Liver (tissue), 9 donors: ENCODE measurements around the gene GTSE1. TPM values are rescaled to one million over a fixed set of nuclear protein-coding genes. Genes with fewer than 3 reads are reported as not detected.

Source experiments
- DNase-seq: peaks from one replicate; pipeline ENCODE4 v3.0.0-alpha.2; 2017; ENCODE audit warnings: low spot score
- H3K27ac ChIP-seq, 2 donors: one replicate each; pipeline ENCODE4 v1.7.0; 2013; ENCODE audit warnings: inconsistent platforms in 2 of 2, low read length in 2 of 2, control low read depth in 1 of 2, low read depth in 1 of 2, mild to moderate bottlenecking in 1 of 2
- H3K27me3 ChIP-seq, 4 donors: one replicate each; pipeline versions ENCODE4 v1.6.1 to v1.7.0; 2013; ENCODE audit warnings: low read length in 3 of 4, inconsistent platforms in 1 of 4, mild to moderate bottlenecking in 1 of 4, moderate library complexity in 1 of 4; ENCODE audit not compliant: control insufficient read depth in 4 of 4, insufficient read depth in 4 of 4
- H3K36me3 ChIP-seq, 4 donors: one replicate each; pipeline versions ENCODE4 v1.6.1 to v1.7.0; 2013; ENCODE audit warnings: low read length in 3 of 4, mild to moderate bottlenecking in 3 of 4, low read depth in 1 of 4, moderate library complexity in 1 of 4; ENCODE audit not compliant: control insufficient read depth in 4 of 4, insufficient read depth in 3 of 4
- H3K4me1 ChIP-seq, 4 donors: one replicate each; pipeline versions ENCODE4 v1.6.1 to v1.7.0; 2013; ENCODE audit warnings: low read length in 3 of 4, mild to moderate bottlenecking in 3 of 4, moderate library complexity in 1 of 4; ENCODE audit not compliant: control insufficient read depth in 4 of 4, insufficient read depth in 4 of 4
- H3K4me3 ChIP-seq, 3 donors: one replicate each; pipeline versions ENCODE4 v1.6.1 to v1.7.0; 2013; ENCODE audit warnings: low read length in 3 of 3, control low read depth in 1 of 3, low read depth in 1 of 3, mild to moderate bottlenecking in 1 of 3
- H3K9ac ChIP-seq, 2 donors: one replicate each; pipeline ENCODE4 v1.7.0; 2013; ENCODE audit warnings: low read length in 2 of 2, mild to moderate bottlenecking in 2 of 2, moderate library complexity in 2 of 2, control low read depth in 1 of 2, low read depth in 1 of 2
- H3K9me3 ChIP-seq, 4 donors: one replicate each; pipeline versions ENCODE4 v1.6.1 to v1.7.0; 2013; ENCODE audit warnings: low read length in 3 of 4; ENCODE audit not compliant: control insufficient read depth in 4 of 4
- EGR1 ChIP-seq, 2 donors: IDR thresholded peaks; 2 replicates each; pipeline ENCODE4 v1.6.1; 2016 to 2018; ENCODE audit warnings: antibody characterized with exemption in 2 of 2, low read depth in 2 of 2
- GABPA ChIP-seq, 2 donors: IDR thresholded peaks in 1 of 2; conservative IDR thresholded peaks in 1 of 2; 2 replicates each; pipeline ENCODE4 v1.6.1; 2016; ENCODE audit warnings: antibody characterized with exemption in 2 of 2, mild to moderate bottlenecking in 1 of 2, moderate library complexity in 1 of 2
- HNF4A ChIP-seq, 2 donors: conservative IDR thresholded peaks; 2 replicates each; pipeline ENCODE4 v1.6.1; 2016; ENCODE audit warnings: antibody characterized with exemption in 2 of 2, mild to moderate bottlenecking in 2 of 2
- JUND ChIP-seq, 2 donors: IDR thresholded peaks; 2 replicates each; pipeline ENCODE4 v1.6.1; 2016; ENCODE audit warnings: antibody characterized with exemption in 2 of 2
- NR2F2 ChIP-seq: IDR thresholded peaks from 2 replicates; pipeline ENCODE4 v1.6.1; 2016; ENCODE audit warnings: antibody characterized with exemption
- RAD21 ChIP-seq, 2 donors: IDR thresholded peaks; 2 replicates each; pipeline ENCODE4 v1.6.1; 2016; ENCODE audit warnings: antibody characterized with exemption in 2 of 2, mild to moderate bottlenecking in 2 of 2
- RXRA ChIP-seq, 2 donors: IDR thresholded peaks; 2 replicates each; pipeline ENCODE4 v1.6.1; 2017 to 2018; ENCODE audit warnings: antibody characterized with exemption in 2 of 2, mild to moderate bottlenecking in 1 of 2
- SP1 ChIP-seq: IDR thresholded peaks from 2 replicates; pipeline ENCODE4 v1.6.1; 2018; ENCODE audit warnings: antibody characterized with exemption, mild to moderate bottlenecking
- TAF1 ChIP-seq: conservative IDR thresholded peaks from 2 replicates; pipeline ENCODE4 v1.6.1; 2016; ENCODE audit warnings: antibody characterized with exemption, mild to moderate bottlenecking
- YY1 ChIP-seq: IDR thresholded peaks from 2 replicates; pipeline ENCODE4 v1.6.1; 2016; ENCODE audit warnings: antibody characterized with exemption, mild to moderate bottlenecking
- ZBTB33 ChIP-seq: IDR thresholded peaks from 2 replicates; pipeline ENCODE4 v1.6.1; 2016; ENCODE audit warnings: antibody characterized with exemption
- WGBS: extraction: QIAGEN DNeasy Blood & Tissue Kit; methylation state at CpG from one replicate; pipeline ENCODE4 v1.1.7; 2013; 5-methylcytosine and 5-hydroxymethylcytosine counted together
- polyA plus RNA-seq, 2 donors: library from polyadenylated mRNA; stranded (reverse) in 1 of 2; unstranded in 1 of 2; fragments of 200-250 nt in 1 of 2; fragments of >200 nt in 1 of 2; fragmentation: Nextera tagmentation in 1 of 2; extraction: Ambion mirVana in 1 of 2; gene quantifications; one replicate each; pipeline versions ENCODE4 v1.2.1 to v1.2.3, GENCODE V29; 2013 to 2015
- total RNA-seq, 2 donors: library from RNA; depleted of rRNA; stranded (reverse); fragments of >200 nt; gene quantifications; one replicate each; pipeline ENCODE4 v1.2.3, GENCODE V29; 2014
- TF ChIP-seq, protein P1 (sequence below): IDR thresholded peaks from 2 replicates; pipeline ENCODE4 v1.6.1; 2016; ENCODE audit warnings: antibody characterized with exemption
- TF ChIP-seq, protein P2 (sequence below): IDR thresholded peaks from 2 replicates; pipeline ENCODE4 v1.6.1; 2016; ENCODE audit warnings: antibody characterized with exemption
- donor health status: healthy.
- donor health status: healthy.
- donor health status: healthy.
- donor health status: healthy.
- donor health status: healthy.

GTSE1 gene
- total and polyA plus RNA-seq, 4 donors: 0.17 to 13.9 (median 0.85) TPM

GRCh38 chr22:46328797-46329196 lies 32.1 kb downstream of the GTSE1 start:
- no peak for DNase-seq
- no peaks in the 10 kb centered on the region for H3K36me3 ChIP-seq

GRCh38 chr22:46329616-46330015 lies 32.9 kb downstream of the GTSE1 start:
- 96% methylated on average over 8 of the region's 8 CpGs for WGBS
- Histone ChIP-seq H3K9me3 (no peaks in the 10 kb centered on the region), H3K4me1 (no peaks in the 10 kb centered on the region), H3K27ac (no peak overlapping the region), H3K4me3 (no peak overlapping the region), H3K36me3 (no peaks in the 10 kb centered on the region), H3K27me3 (no peaks in the 10 kb centered on the region), H3K9ac (no peak overlapping the region)
- no peak for DNase-seq
- TF ChIP-seq NR2F2 (no peak), JUND (IDR thresholded peaks at IDR 0.05) (no peak), RAD21 (IDR thresholded peaks at IDR 0.05) (no peak), YY1 (no peak), TAF1 (no peak)
- TF ChIP-seq, protein P1, sequence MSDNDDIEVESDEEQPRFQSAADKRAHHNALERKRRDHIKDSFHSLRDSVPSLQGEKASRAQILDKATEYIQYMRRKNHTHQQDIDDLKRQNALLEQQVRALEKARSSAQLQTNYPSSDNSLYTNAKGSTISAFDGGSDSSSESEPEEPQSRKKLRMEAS: no peak

More at GRCh38 chr22:46328797-46329196, 32.1 kb downstream of the GTSE1 start:
- H3K9ac ChIP-seq: no peak overlapping the region
- no peak overlapping the region for H3K4me3 ChIP-seq
- no peaks in the 10 kb centered on the region for H3K27me3 ChIP-seq
- no peak overlapping the region for H3K27ac ChIP-seq
- TF ChIP-seq, protein P1: no peak
- TF ChIP-seq RAD21 (IDR thresholded peaks at IDR 0.05) (no peak), HNF4A (conservative IDR thresholded peaks at IDR 0.05) (no peak), GABPA (IDR thresholded peaks at IDR 0.05 in 1 of 2, conservative IDR thresholded peaks at IDR 0.05 in 1 of 2) (no peak), EGR1 (IDR thresholded peaks at IDR 0.05; ENCODE audit: low read depth in 2 of 2) (no peak), JUND (IDR thresholded peaks at IDR 0.05) (no peak), SP1 (no peak), ZBTB33 (no peak)
- no peaks in the 10 kb centered on the region for H3K4me1 ChIP-seq
- no peaks in the 10 kb centered on the region for H3K9me3 ChIP-seq
- WGBS: 98% methylated on average over 11 of the region's 11 CpGs

GRCh38 chr22:46330426-46330825 lies 33.8 kb downstream of the GTSE1 start:
- DNase-seq: no peak
- TF ChIP-seq HNF4A (conservative IDR thresholded peaks at IDR 0.05): no peak
- TF ChIP-seq NR2F2: no peak
- no peak for TF ChIP-seq SP1
- TF ChIP-seq, protein P2, sequence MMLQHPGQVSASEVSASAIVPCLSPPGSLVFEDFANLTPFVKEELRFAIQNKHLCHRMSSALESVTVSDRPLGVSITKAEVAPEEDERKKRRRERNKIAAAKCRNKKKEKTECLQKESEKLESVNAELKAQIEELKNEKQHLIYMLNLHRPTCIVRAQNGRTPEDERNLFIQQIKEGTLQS: no peak
- TF ChIP-seq RXRA (IDR thresholded peaks at IDR 0.05): no peak
- TF ChIP-seq RAD21 (IDR thresholded peaks at IDR 0.05): no peak
- no peak for TF ChIP-seq TAF1
- H3K4me3 ChIP-seq: no peak overlapping the region
- no peaks in the 10 kb centered on the region for H3K4me1 ChIP-seq
- H3K27me3 ChIP-seq: no peaks in the 10 kb centered on the region
- H3K9ac ChIP-seq: no peak overlapping the region
- H3K27ac ChIP-seq: no peak overlapping the region
- H3K9me3 ChIP-seq: no peaks in the 10 kb centered on the region
- H3K36me3 ChIP-seq: no peaks in the 10 kb centered on the region
- over 99% methylated on average over 4 of the region's 4 CpGs for WGBS
